ENCODE data around the gene KANK4.

Gene KANK4

DNA sequence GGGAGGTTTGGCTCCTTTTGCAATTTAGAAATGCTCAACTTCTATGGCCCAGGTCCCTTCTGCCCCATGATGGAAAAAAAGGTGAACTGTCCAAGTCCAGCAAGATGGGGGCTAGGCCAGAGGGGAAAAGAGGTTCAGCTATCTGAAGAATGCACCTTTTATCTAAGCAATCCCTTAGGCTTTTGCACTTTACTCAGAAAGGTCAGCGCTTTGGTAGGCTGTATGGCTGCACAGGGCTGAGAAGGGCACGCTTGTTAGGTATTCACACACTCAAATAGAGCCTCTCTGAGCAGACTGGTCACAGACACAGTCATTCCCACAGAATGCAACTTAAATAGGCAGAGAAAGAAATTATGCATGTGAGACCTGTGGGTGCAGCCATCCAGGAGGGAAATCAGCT, 31.0 kb downstream of the KANK4 start:
- TF ChIP-seq CREB1 (IDR thresholded peaks at IDR 0.05; ENCODE audit: low read depth) = no peak
- TF ChIP-seq TCF12 (IDR thresholded peaks at IDR 0.05; ENCODE audit: low read depth) = no peak
- TF ChIP-seq ZBTB7A (IDR thresholded peaks at IDR 0.05; ENCODE audit: low read depth) = no peak
- no peak for TF ChIP-seq YY1 (IDR thresholded peaks at IDR 0.05; ENCODE audit: low read depth)
- no peak for TF ChIP-seq EP300 (IDR thresholded peaks at IDR 0.05; ENCODE audit: borderline replicate concordance)
- TF ChIP-seq, protein P1, sequence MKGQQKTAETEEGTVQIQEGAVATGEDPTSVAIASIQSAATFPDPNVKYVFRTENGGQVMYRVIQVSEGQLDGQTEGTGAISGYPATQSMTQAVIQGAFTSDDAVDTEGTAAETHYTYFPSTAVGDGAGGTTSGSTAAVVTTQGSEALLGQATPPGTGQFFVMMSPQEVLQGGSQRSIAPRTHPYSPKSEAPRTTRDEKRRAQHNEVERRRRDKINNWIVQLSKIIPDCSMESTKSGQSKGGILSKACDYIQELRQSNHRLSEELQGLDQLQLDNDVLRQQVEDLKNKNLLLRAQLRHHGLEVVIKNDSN (IDR thresholded peaks at IDR 0.05) = no peak
- TF ChIP-seq, protein P2, sequence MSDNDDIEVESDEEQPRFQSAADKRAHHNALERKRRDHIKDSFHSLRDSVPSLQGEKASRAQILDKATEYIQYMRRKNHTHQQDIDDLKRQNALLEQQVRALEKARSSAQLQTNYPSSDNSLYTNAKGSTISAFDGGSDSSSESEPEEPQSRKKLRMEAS (IDR thresholded peaks at IDR 0.05) = no peak
- TF ChIP-seq NFIC (IDR thresholded peaks at IDR 0.05) = no peak
- no peak for TF ChIP-seq REST (IDR thresholded peaks at IDR 0.05; ENCODE audit: low read depth)
- no peak for TF ChIP-seq TEAD4 (IDR thresholded peaks at IDR 0.05)
- no peak for TF ChIP-seq TAF1 (IDR thresholded peaks at IDR 0.05; ENCODE audit: low read depth)
- no peak for TF ChIP-seq CEBPB (IDR thresholded peaks at IDR 0.05)
- no peak for TF ChIP-seq EGR1 (IDR thresholded peaks at IDR 0.05)
- TF ChIP-seq FOXM1 (IDR thresholded peaks at IDR 0.05; ENCODE audit: borderline replicate concordance, low read depth) = no peak
- TF ChIP-seq RAD21 (IDR thresholded peaks at IDR 0.05; ENCODE audit: low read depth) = no peak

DNA sequence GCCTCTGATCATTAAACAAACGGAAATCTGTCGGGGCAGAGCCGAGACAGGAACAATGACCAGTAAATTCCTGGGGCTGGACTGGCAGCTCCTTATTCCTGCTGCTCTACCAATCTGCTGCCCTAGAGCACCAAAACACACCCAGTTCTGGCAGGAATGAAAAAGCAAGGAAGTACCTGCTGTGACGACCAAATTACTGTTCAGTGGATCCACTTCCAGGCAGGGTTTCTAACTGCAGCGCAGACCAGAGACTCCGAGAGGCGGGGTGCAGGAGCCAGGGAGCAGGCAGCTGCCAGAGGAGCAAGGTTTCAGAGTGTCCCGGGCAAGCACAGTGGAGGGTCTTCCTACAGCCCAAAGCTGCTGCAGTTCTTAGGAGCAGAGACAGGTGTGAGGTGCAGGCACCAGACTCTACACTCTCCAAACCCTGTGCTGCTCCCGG, 32.4 kb downstream of the KANK4 start:
- TF ChIP-seq NFIC (IDR thresholded peaks at IDR 0.05) (peak; percentile 73), TCF12 (IDR thresholded peaks at IDR 0.05; ENCODE audit: low read depth) (no peak), FOXM1 (IDR thresholded peaks at IDR 0.05; ENCODE audit: borderline replicate concordance, low read depth) (no peak), EP300 (IDR thresholded peaks at IDR 0.05; ENCODE audit: borderline replicate concordance) (peak; percentile 65; the same call in 1 of the 2 replicates), EGR1 (IDR thresholded peaks at IDR 0.05) (no peak), RAD21 (IDR thresholded peaks at IDR 0.05; ENCODE audit: low read depth) (peak; percentile 28; the same call in 1 of the 2 replicates), REST (IDR thresholded peaks at IDR 0.05; ENCODE audit: low read depth) (no peak), CREB1 (IDR thresholded peaks at IDR 0.05; ENCODE audit: low read depth) (no peak), TEAD4 (IDR thresholded peaks at IDR 0.05) (peak; percentile 88)
- TF ChIP-seq, protein P2 (IDR thresholded peaks at IDR 0.05) = no peak

DNA sequence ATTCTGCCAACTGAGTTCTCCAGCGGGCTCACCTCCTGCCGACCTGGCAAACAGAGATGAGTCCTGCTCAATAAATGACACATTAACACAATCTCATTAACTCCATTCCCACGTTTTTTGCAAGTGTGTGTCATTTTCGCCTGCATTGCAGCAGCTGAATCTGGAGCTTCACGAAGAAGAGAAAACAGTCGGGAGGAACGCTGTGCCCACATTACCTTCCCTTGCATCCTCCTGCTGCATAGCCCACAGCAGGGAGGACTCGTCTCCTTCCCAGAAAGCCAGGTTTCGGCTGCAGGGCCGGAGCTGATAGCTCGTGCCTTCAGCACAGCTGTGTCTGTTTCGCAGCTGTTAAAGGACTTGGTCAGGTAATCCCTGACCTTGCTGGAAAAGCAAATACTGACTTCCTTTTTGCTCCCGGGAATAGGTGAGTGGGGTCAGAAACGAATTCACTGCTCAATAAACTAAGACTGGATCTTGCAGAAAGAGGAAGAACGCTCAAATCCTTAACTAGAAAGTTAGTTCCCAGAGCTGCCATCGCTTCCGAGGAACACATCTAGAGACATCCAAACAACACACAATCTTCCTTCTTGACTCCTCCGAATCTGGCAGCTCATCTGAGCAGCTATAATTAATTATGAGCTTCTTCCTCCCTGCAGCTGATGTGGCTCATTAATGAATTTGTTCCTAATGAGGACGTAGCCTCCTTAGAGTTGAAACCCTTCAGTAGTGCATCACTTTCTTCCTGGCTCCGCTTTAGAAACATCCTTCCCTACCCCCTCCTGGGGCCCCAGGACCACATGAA, 33.0 kb downstream of the KANK4 start:
- TF ChIP-seq CEBPB (IDR thresholded peaks at IDR 0.05) (no peak), ZBTB7A (IDR thresholded peaks at IDR 0.05; ENCODE audit: low read depth) (no peak), TCF12 (IDR thresholded peaks at IDR 0.05; ENCODE audit: low read depth) (no peak), YY1 (IDR thresholded peaks at IDR 0.05; ENCODE audit: low read depth) (no peak), FOXM1 (IDR thresholded peaks at IDR 0.05; ENCODE audit: borderline replicate concordance, low read depth) (no peak), NFIC (IDR thresholded peaks at IDR 0.05) (no peak), RAD21 (IDR thresholded peaks at IDR 0.05; ENCODE audit: low read depth) (no peak), REST (IDR thresholded peaks at IDR 0.05; ENCODE audit: low read depth) (no peak), TEAD4 (IDR thresholded peaks at IDR 0.05) (no peak), EGR1 (IDR thresholded peaks at IDR 0.05) (no peak), CREB1 (IDR thresholded peaks at IDR 0.05; ENCODE audit: low read depth) (no peak), EP300 (IDR thresholded peaks at IDR 0.05; ENCODE audit: borderline replicate concordance) (no peak), TAF1 (IDR thresholded peaks at IDR 0.05; ENCODE audit: low read depth) (no peak)
- TF ChIP-seq, protein P1 (IDR thresholded peaks at IDR 0.05) = no peak
- TF ChIP-seq, protein P2 (IDR thresholded peaks at IDR 0.05) = no peak
